Measurements from ENCODE around the gene ACOT7.

- TF ChIP-seq CTCF (IDR thresholded peaks at IDR 0.05) (no peak), POLR2A (IDR thresholded peaks at IDR 0.05) (no peak), EP300 (IDR thresholded peaks at IDR 0.05) (no peak)
Observed at GRCh38 chr1:6271006-6271405, 122.6 kb downstream of the ACOT7 start.
